Right atrium auricular region (tissue), 2 donors: ENCODE data around the gene BAG3. TPM values are rescaled to one million over a fixed set of nuclear protein-coding genes. Genes with fewer than 3 reads are reported as not detected.
A peak's percentile ranks its signal among the peaks of the same experiment; 100 is the strongest.

ENCODE experiments used
- DNase-seq: peaks from one replicate; pipeline ENCODE4 v3.0.0-alpha.2; 2019; ENCODE audit warnings: low spot score
- H3K27ac ChIP-seq, 2 donors: fragments of 200-600 bp; sonication (generic); 1 replicate in 1 of 2; 2 replicates in 1 of 2; pipeline ENCODE4 v1.5.1; 2016 to 2019
- H3K27me3 ChIP-seq, 2 donors: fragments of 200-600 bp; sonication (generic); one replicate each; pipeline versions ENCODE4 v1.5.1 to v1.6.0; 2017 to 2019
- H3K36me3 ChIP-seq: fragments of 200-600 bp; sonication (generic); one replicate; pipeline ENCODE4 v1.5.1; 2016
- H3K4me1 ChIP-seq, 2 donors: fragments of 200-600 bp; sonication (generic); one replicate each; pipeline versions ENCODE4 v1.5.1 to v1.6.0; 2017 to 2019
- H3K4me3 ChIP-seq, 2 donors: fragments of 200-600 bp; sonication (generic); 1 replicate in 1 of 2; 2 replicates in 1 of 2; pipeline ENCODE4 v1.5.1; 2017 to 2019; ENCODE audit warnings: mild to moderate bottlenecking in 1 of 2, moderate library complexity in 1 of 2
- H3K9me3 ChIP-seq, 2 donors: fragments of 200-600 bp; sonication (generic); one replicate each; pipeline ENCODE4 v1.5.1; 2019
- total RNA-seq, 2 donors: library from RNA; depleted of rRNA; stranded (reverse); fragments of >200 nt; gene quantifications; one replicate each; pipeline ENCODE4 v1.1.0, GENCODE V29; 2016
- TF ChIP-seq, protein P1 (sequence below), 2 donors: fragments of 200-600 bp; sonication (generic); IDR thresholded peaks; one replicate each; pipeline ENCODE4 v1.5.1; 2019; ENCODE audit warnings: antibody characterized with exemption in 2 of 2

BAG3 gene
- 100 to 1,000 TPM; 126 to 152 TPM for total RNA-seq

GRCh38 chr10:119650692-119651513 is at the start of gene BAG3:
Gene BAG3, plus strand, starts transcription at chr10:119651380. Its CDS starts 296 bp downstream, at chr10:119651676.
- no peaks in the 10 kb centered on the region for H3K27me3 ChIP-seq
- DNase-seq = peak; percentile 97

DNA sequence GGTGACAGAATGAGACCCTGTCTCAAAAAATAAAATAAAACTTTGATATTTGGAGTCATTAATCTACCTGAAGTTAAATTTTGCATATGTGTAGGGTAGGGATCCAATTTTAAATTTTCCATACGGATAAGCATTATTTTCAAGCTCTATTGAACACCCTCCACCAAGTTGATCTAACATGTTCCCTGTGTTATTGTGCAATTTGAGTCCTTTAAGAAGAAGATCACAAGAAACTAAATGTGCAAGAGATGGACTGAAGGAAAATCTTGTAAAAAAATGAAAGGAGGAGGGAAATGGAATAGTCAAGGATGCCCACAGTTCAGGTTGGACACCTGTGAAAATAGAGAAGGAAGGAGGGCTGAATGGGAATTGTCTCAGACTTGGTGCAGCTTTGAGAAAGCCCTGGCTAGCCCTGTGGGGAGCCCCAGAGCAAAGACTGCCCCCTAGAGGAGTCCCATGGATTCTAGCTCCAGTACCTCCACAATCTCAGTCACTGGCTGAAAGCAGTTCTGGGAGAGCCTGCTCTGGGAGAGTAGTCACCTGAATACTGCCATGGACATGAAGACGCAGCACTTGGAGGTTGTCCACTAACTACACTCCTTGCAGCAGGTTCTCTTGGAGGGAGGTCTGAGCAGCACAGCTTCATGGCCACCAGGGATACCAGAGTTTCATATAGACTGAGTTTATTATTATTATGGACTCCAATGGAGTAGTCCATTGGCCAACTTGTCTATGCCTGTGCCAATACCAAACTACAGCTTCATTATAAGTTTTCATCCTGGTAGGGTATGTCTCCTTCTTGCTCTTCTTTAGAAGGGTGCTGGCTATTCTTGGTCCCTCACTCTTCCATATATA is 48.7 kb upstream of the BAG3 start:
- no peaks in the 10 kb centered on the region for H3K36me3 ChIP-seq
- no peak overlapping the region for H3K4me3 ChIP-seq
- peak; percentile 52 for DNase-seq
- peaks cover 0 to 3% of the 10 kb centered on the region in 2 donors for H3K4me1 ChIP-seq
- H3K27me3 ChIP-seq = no peaks in the 10 kb centered on the region
- no peaks in the 10 kb centered on the region for H3K9me3 ChIP-seq
- no peak overlapping the region for H3K27ac ChIP-seq
- TF ChIP-seq, protein P1, sequence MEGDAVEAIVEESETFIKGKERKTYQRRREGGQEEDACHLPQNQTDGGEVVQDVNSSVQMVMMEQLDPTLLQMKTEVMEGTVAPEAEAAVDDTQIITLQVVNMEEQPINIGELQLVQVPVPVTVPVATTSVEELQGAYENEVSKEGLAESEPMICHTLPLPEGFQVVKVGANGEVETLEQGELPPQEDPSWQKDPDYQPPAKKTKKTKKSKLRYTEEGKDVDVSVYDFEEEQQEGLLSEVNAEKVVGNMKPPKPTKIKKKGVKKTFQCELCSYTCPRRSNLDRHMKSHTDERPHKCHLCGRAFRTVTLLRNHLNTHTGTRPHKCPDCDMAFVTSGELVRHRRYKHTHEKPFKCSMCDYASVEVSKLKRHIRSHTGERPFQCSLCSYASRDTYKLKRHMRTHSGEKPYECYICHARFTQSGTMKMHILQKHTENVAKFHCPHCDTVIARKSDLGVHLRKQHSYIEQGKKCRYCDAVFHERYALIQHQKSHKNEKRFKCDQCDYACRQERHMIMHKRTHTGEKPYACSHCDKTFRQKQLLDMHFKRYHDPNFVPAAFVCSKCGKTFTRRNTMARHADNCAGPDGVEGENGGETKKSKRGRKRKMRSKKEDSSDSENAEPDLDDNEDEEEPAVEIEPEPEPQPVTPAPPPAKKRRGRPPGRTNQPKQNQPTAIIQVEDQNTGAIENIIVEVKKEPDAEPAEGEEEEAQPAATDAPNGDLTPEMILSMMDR (IDR thresholded peaks at IDR 0.05) = peak in 1 of 2 donors; percentile 38

More at GRCh38 chr10:119650692-119651513, at the start of gene BAG3:
- Histone ChIP-seq H3K4me3 (peak within 1 kb of the TSS; percentile 64 to 93), H3K9me3 (no peaks in the 10 kb centered on the region), H3K4me1 (peaks cover 0 to 34% of the 10 kb centered on the region in 2 donors), H3K36me3 (no peaks in the 10 kb centered on the region), H3K27ac (peak within 1 kb of the TSS; percentile 99)
- TF ChIP-seq, protein P1 (IDR thresholded peaks at IDR 0.05) = no peak

GRCh38 chr10:119604468-119604867 is 46.7 kb upstream of the BAG3 start:
- H3K4me3 ChIP-seq = no peak overlapping the region
- DNase-seq = no peak
- TF ChIP-seq, protein P1 (IDR thresholded peaks at IDR 0.05) = no peak

GRCh38 chr10:119608316-119609155 is 42.6 kb upstream of the BAG3 start:
- no peak overlapping the region for H3K27ac ChIP-seq
- no peaks in the 10 kb centered on the region for H3K4me1 ChIP-seq
- peak overlapping the region in 1 of 2 donors; percentile 18 for H3K4me3 ChIP-seq
- DNase-seq = peak; percentile 58
- TF ChIP-seq, protein P1 (IDR thresholded peaks at IDR 0.05) = peak; percentile 35 to 76
- H3K9me3 ChIP-seq = no peaks in the 10 kb centered on the region
- H3K27me3 ChIP-seq = no peaks in the 10 kb centered on the region
- no peaks in the 10 kb centered on the region for H3K36me3 ChIP-seq

More at GRCh38 chr10:119604468-119604867, 46.7 kb upstream of the BAG3 start:
- H3K27me3 ChIP-seq = no peaks in the 10 kb centered on the region
- H3K4me1 ChIP-seq = no peaks in the 10 kb centered on the region
- no peak overlapping the region for H3K27ac ChIP-seq
- no peaks in the 10 kb centered on the region for H3K9me3 ChIP-seq
- no peaks in the 10 kb centered on the region for H3K36me3 ChIP-seq

GRCh38 chr10:119609516-119609915 is 41.7 kb upstream of the BAG3 start:
- Histone ChIP-seq H3K27ac (no peak overlapping the region), H3K9me3 (no peaks in the 10 kb centered on the region), H3K36me3 (no peaks in the 10 kb centered on the region), H3K4me3 (no peak overlapping the region), H3K4me1 (no peaks in the 10 kb centered on the region), H3K27me3 (no peaks in the 10 kb centered on the region)
- peak; percentile 23 for DNase-seq
- TF ChIP-seq, protein P1 (IDR thresholded peaks at IDR 0.05) = no peak
